SK-N-MC (cell line): Measurements from ENCODE around the gene AP3S1.
"Not testable (repeated sequence)": the region's sequence is repeated elsewhere in the genome, so short reads cannot be mapped to it uniquely, and the experiment has no call there.

Source experiments
- DNase-seq: peaks from one replicate; pipeline ENCODE4 v3.0.0-alpha.2; 2011; ENCODE audit warnings: low read depth, low spot score
- H3K27ac ChIP-seq: fragments of 200-600 bp; sonication (generic); 2 replicates; pipeline ENCODE4 v1.5.1; 2016; ENCODE audit warnings: mixed run types
- H3K36me3 ChIP-seq: fragments of 200-600 bp; sonication (generic); 2 replicates; pipeline ENCODE4 v1.6.1; 2017; ENCODE audit warnings: antibody characterized with exemption, low read length, mixed read lengths; ENCODE audit not compliant: insufficient read depth
- H3K4me3 ChIP-seq: fragments of 200-600 bp; sonication (generic); 2 replicates; pipeline ENCODE4 v1.5.1; 2016
- H3K9ac ChIP-seq: fragments of 200-600 bp; sonication (generic); 2 replicates; pipeline ENCODE4 v1.8.0; 2017; ENCODE audit warnings: mixed run types, mixed read lengths; ENCODE audit not compliant: insufficient read length
- H3K9me3 ChIP-seq: fragments of 200-600 bp; sonication (generic); 2 replicates; pipeline ENCODE4 v1.6.1; 2017; ENCODE audit warnings: low read depth, mild to moderate bottlenecking, antibody characterized with exemption, low read length, moderate library complexity, mixed read lengths
- EZH2 ChIP-seq: fragments of 200-600 bp; sonication (generic); IDR thresholded peaks from one replicate; pipeline ENCODE4 v1.6.1; 2017; ENCODE audit warnings: antibody characterized with exemption
- FOXP2 ChIP-seq: optimal IDR thresholded peaks from 2 replicates; pipeline ENCODE3; 2011; ENCODE audit warnings: mild to moderate bottlenecking, moderate library complexity; ENCODE audit not compliant: insufficient read depth; ENCODE audit errors: extremely low read length, control extremely low read depth
- POLR2AphosphoS5 ChIP-seq: IDR thresholded peaks from 2 replicates; pipeline ENCODE4 v1.6.1; 2012; ENCODE audit warnings: mild to moderate bottlenecking, low read depth, low read length, borderline replicate concordance

The AP3S1 gene

DNA sequence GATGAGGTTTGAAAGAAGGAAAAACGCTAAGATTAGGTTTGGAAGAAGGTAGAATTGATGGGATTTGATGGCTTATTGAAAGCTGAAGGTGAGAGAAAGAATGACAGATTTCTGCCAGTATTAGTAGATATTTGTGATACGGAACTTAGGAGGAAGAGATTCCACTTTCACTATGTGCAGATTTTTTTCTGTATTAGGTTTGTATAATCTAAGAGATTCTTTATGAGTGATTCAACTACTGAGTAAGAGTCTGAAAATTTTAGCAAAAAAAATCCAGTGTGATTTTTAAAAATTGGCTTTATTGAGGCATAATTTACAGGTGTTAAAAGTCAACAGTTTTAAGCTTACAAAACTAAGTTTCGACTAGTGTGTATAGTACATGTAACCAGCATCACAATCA is 54.1 kb downstream of the AP3S1 start:
- DNase-seq = no peak
- H3K9ac ChIP-seq = no peak overlapping the region
- H3K27ac ChIP-seq = no peak overlapping the region
- no peaks in the 10 kb centered on the region for H3K36me3 ChIP-seq
- TF ChIP-seq POLR2AphosphoS5 (no peak), FOXP2 (no peak), EZH2 (no peak)
- no peak overlapping the region for H3K4me3 ChIP-seq
- H3K9me3 ChIP-seq = no peaks in the 10 kb centered on the region

DNA sequence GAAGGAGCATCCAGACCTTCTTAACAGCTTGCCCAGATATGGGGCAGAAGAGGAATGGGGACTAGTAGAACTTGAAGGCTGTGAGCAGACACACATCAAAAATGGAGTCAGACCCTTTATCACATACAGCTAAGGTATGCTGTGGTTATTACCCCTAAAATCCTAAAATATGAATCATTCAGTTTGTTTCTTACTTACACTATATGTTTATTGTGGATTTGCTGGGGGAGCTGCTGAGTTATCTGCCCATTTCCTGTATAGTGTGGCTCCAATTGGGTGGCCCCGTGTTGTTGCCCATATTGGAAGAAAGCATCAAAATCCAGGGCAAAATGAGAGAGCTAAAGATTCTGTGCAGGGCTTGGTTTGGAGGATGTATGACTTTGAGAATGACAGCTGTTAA is 56.9 kb downstream of the AP3S1 start:
- no peak overlapping the region for H3K27ac ChIP-seq
- no peak overlapping the region for H3K4me3 ChIP-seq
- no peaks in the 10 kb centered on the region for H3K9me3 ChIP-seq
- H3K9ac ChIP-seq = no peak overlapping the region
- DNase-seq = no peak
- H3K36me3 ChIP-seq = no peaks in the 10 kb centered on the region
- TF ChIP-seq POLR2AphosphoS5 (no peak), FOXP2 (no peak), EZH2 (no peak)

DNA sequence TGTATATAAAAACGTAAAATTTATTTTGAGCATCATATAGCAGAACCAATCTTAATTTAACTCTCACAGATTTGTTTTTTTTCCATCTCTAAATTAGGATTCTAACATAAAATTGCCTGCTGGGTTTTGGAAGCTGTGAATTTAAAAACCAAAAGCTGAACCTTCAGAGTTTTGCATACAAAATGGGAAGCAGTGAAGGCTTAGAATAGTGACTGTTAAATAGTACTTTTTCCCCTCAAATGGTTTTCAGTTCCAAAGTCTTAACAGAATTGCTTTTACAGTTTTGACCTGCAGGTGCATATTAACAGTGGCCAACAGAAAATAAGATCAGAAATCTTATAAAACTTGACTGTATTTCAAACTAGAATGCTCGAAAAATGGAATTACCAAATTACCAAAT is 65.4 kb downstream of the AP3S1 start:
- DNase-seq = no peak
- Histone ChIP-seq H3K9me3 (no peaks in the 10 kb centered on the region), H3K27ac (no peak overlapping the region), H3K9ac (no peak overlapping the region), H3K36me3 (no peaks in the 10 kb centered on the region), H3K4me3 (no peak overlapping the region)
- TF ChIP-seq EZH2 (no peak), FOXP2 (no peak), POLR2AphosphoS5 (no peak)

DNA sequence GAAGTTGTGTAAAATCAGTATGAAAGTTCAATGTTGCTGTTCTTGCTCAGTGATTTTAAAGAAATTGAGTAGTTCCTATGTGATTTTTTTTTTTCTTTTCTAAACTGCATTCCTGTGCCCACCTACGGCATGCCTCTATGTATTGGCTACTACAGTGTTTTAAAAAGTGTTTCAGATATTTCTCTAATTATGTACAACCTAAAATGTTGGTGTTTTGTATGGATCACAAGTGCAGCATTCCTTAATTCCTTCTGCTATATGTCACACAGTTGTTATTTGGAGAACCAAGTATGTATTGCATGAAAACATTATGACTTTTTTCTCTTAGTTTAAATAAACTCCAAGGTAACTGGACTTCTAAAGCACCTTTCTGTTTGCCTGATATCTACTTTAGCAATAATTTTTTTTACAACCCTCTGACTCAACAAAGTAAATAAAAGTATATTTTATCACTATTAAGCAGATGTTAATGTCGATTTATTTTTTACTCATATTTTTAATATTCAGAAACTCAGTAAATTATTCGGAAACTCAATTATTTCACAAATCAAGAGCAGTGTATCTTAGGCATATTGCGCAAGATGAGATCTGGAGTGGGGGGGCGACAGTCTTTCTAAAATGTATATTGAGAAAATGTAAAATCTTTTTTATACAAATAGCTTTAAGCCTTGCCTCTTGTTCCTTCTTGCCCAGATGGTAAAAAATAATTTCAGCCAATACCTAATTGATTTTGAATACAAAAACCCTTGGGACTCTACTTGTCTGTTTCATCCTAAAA is 72.1 kb downstream of the AP3S1 start:
- H3K27ac ChIP-seq, H3K4me3 ChIP-seq, H3K9ac ChIP-seq, DNase-seq, H3K9me3 ChIP-seq, H3K36me3 ChIP-seq: not testable (repeated sequence)

DNA sequence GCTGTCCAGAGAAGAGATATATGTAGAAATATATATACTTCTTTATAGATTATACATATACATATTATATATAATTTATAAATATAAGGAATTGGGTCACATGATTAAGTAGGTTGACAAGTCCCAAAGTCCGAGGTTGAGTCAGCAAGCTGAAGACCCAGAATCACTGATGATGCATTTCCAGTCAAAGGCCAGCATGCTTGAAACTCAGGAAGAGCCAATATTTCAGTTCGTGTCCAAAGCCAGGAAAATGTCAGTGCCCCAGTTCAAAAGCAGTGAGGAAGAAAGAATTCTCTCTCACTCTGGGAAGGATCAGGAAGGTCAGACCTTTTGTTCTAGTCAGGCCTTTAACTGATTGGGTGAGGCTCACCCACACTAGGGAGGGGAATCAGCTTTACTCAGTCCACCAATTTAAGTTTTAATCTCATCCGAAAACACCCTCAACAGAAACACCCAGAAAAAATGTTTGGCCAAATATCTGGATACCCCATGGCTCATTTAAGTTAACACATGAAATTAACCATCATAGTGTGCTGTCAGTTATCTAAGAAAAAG is 78.5 kb downstream of the AP3S1 start:
- no peak for DNase-seq
- Histone ChIP-seq H3K9me3 (no peaks in the 10 kb centered on the region), H3K9ac (no peak overlapping the region), H3K36me3 (no peaks in the 10 kb centered on the region), H3K4me3 (no peak overlapping the region), H3K27ac (no peak overlapping the region)
- TF ChIP-seq POLR2AphosphoS5 = no peak

DNA sequence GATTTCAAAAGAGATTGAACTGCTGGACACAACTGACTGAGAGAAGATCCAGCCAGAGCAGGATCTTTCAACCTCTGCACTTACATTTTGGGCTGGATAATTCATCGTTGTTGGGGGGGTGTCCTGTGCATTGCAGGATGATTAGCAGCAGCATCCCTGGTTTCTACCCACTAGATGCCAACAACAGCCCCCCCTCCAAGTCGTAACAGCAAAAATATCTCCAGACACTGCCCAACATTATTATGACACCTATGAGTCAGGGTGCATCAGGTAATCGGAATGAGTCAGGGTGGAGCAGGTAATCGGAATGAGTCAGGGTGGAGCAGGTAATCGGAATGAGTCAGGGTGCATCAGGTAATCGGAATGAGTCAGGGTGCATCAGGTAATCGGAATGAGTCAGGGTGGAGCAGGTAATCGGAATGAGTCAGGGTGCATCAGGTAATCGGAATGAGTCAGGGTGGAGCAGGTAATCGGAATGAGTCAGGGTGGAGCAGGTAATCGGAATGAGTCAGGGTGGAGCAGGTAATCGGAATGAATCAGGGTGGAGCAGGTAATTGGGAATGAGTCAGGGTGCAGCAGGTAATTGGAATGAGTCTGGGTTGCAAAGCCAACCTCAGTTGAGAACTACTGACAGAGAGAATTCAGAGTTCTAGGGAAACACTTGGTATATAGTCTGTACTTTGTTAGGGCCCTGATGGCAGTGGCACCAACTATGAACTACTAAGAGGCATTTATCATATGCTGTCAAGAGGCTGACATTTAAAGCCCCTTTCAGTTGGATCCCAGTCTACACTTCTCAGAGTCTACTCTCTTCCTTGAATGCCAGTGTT is 87.1 kb downstream of the AP3S1 start:
- not testable (repeated sequence) for DNase-seq, H3K36me3 ChIP-seq, H3K9ac ChIP-seq, H3K4me3 ChIP-seq, H3K9me3 ChIP-seq, H3K27ac ChIP-seq

DNA sequence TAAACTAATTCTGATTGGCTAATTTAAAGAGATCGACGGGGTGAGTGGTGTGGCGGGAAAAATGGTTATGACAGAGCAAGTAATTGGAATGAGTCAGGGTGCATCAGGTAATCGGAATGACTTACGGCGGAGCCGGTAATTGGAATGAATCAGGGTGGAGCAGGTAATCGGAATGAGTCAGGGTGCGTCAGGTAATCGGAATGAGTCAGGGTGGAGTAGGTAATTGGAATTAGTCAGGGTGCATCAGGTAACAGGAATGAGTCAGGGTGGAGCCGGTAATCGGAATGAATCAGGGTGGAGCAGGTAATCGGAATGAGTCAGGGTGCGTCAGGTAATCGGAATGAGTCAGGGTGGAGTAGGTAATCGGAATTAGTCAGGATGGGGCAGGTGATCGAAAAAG is 88.4 kb downstream of the AP3S1 start:
- not testable (repeated sequence) for H3K9ac ChIP-seq, H3K4me3 ChIP-seq, H3K36me3 ChIP-seq, H3K9me3 ChIP-seq, H3K27ac ChIP-seq, DNase-seq

DNA sequence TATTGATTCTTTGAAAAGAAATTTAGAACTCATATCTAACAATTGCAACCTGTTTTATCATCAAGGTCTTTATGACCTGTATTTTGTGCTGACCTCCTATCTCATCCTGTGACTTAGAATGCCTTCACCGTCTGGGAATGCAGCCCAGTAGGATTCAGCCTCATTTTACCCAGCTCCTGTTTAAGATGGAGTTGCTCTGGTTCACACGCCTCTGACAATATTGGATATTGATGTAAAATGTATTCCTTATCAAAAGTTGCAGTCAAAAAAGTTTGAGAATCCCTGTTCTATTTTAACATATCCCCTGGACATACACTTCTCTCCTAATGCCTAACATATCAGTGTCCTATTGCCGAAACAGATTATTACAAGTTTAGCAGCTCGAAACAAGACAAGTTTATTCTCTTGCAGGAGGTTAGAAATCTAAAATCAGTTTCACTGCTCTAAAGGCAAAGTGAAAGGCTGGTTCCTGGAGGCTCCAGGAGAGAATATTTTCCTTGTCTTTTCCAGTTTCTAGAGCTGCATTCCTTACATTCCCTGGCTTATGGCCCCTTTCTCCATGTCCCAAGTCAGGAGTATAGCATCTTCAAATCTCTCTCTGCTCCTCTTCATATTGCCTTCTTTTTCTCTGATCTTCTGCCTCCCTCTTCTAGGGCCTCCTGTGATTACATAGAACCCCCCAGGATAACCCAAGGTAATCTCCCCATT is 89.0 kb downstream of the AP3S1 start:
- TF ChIP-seq POLR2AphosphoS5 (no peak), FOXP2 (no peak), EZH2 (no peak)
- H3K9me3 ChIP-seq = no peaks in the 10 kb centered on the region
- H3K27ac ChIP-seq = no peak overlapping the region
- H3K4me3 ChIP-seq = no peak overlapping the region
- H3K9ac ChIP-seq = no peak overlapping the region
- no peaks in the 10 kb centered on the region for H3K36me3 ChIP-seq
- DNase-seq = no peak

DNA sequence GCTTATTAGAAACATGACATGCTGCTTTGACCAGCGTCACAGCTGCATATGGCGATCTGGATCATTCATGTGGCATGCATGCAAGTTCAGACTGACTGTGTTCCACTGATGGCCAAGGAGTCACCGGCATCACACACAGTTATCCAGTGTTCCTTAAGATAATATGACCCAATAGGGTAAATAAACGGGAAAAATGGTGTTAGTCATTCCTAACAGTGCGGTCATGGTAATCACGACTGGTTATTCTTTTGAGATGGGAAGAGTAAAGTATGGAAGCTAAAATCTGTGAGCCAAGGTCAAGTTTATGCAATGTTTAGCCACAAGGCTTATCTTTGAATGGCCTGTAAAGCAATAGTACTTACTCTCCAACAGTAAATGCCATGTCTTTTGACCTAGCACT is 91.3 kb downstream of the AP3S1 start:
- no peak overlapping the region for H3K4me3 ChIP-seq
- DNase-seq = no peak
- no peak overlapping the region for H3K27ac ChIP-seq
- no peaks in the 10 kb centered on the region for H3K36me3 ChIP-seq
- TF ChIP-seq FOXP2 (no peak), EZH2 (no peak), POLR2AphosphoS5 (no peak)
- no peaks in the 10 kb centered on the region for H3K9me3 ChIP-seq
- no peak overlapping the region for H3K9ac ChIP-seq
